Transverse colon (tissue), 3 donors: ENCODE results near the gene NR1D1.
"Not testable (repeated sequence)": the region's sequence is repeated elsewhere in the genome, so short reads cannot be mapped to it uniquely, and the experiment has no call there.

ENCODE experiments used
- CTCF ChIP-seq, 5 experiments: fragments of 200-600 bp in 3 of 5; fragments of 450-650 bp in 2 of 5; sonication (generic) in 3 of 5; IDR thresholded peaks; 1 replicate in 2 of 5; 2 replicates in 3 of 5; pipeline ENCODE4 v1.5.1; 2016 to 2017; ENCODE audit warnings: antibody characterized with exemption in 5 of 5, inconsistent platforms in 3 of 5, mild to moderate bottlenecking in 2 of 5, moderate library complexity in 1 of 5
- POLR2A ChIP-seq: fragments of 450-650 bp; IDR thresholded peaks from one replicate; pipeline ENCODE4 v1.6.1; 2016; ENCODE audit warnings: antibody characterized with exemption, mild to moderate bottlenecking, moderate library complexity

GRCh38 chr17:40143166-40143565 is 42.8 kb upstream of the NR1D1 start:
- not testable (repeated sequence) for TF ChIP-seq CTCF (IDR thresholded peaks at IDR 0.05); POLR2A
